ENCODE data around the gene PHGDH.
"Not testable (repeated sequence)": the region's sequence is repeated elsewhere in the genome, so short reads cannot be mapped to it uniquely, and the experiment has no call there.

- TF ChIP-seq POLR2AphosphoS5, POLR2A, CTCF (IDR thresholded peaks at IDR 0.05): not testable (repeated sequence)
Measured at GRCh38 chr1:119696863-119697262, 14.9 kb upstream of the PHGDH start.
